HEK293 (cell line): ENCODE results near the gene ZBTB4.

Experiments used
- CTCF ChIA-PET: fragments of 350-600 bp; formaldehyde crosslinking; extraction: SDS; loops from one replicate; lab custom pipeline; 2021; ENCODE audit warnings: antibody characterized with exemption; lab: Yijun Ruan, JAX
- POLR2A ChIA-PET: fragments of 300-600 bp; formaldehyde crosslinking; extraction: SDS; loops from one replicate; lab custom pipeline; 2020; ENCODE audit warnings: antibody characterized with exemption, inconsistent platforms; lab: Yijun Ruan, JAX
- H3K27ac ChIP-seq: fragments of 200-500 bp; sonication (Bioruptor generic); 2 replicates; pipeline ENCODE4 v1.5.1; 2014; ENCODE audit warnings: low read depth, low read length, control low read depth, inconsistent platforms; ENCODE audit errors: extremely low read depth
- H3K36me3 ChIP-seq, 2 experiments: fragments of 200-500 bp in 1 of 2; sonication (Bioruptor generic) in 1 of 2; 1 replicate in 1 of 2; 2 replicates in 1 of 2; pipeline ENCODE4 v1.5.1; 2014 to 2017; ENCODE audit warnings: inconsistent platforms in 2 of 2, low read length in 2 of 2; ENCODE audit not compliant: control insufficient read depth in 2 of 2, insufficient read depth in 1 of 2
- H3K4me1 ChIP-seq: fragments of 200-500 bp; sonication (Bioruptor generic); 2 replicates; pipeline ENCODE4 v1.5.1; 2014; ENCODE audit warnings: mild to moderate bottlenecking, low read length, inconsistent platforms; ENCODE audit not compliant: control insufficient read depth, insufficient read depth
- H3K4me3 ChIP-seq: 2 replicates; pipeline ENCODE4 v1.5.1; 2011; ENCODE audit warnings: low read depth, mild to moderate bottlenecking, control low read depth, low read length, moderate library complexity
- H3K9me3 ChIP-seq: fragments of 200-500 bp; sonication (Bioruptor generic); 2 replicates; pipeline ENCODE4 v1.5.1; 2014; ENCODE audit warnings: low read depth, low read length, inconsistent platforms; ENCODE audit not compliant: control insufficient read depth, insufficient read depth
- BCL11A ChIP-seq: fragments of 450-650 bp; formaldehyde crosslinking; IDR thresholded peaks from 2 replicates; pipeline ENCODE4 v1.5.1; 2016; ENCODE audit warnings: low read depth, missing biosample characterization, missing genetic modification characterization
- KLF10 ChIP-seq: fragments of 450-650 bp; IDR thresholded peaks from 2 replicates; pipeline ENCODE4 v1.5.1; 2018; ENCODE audit warnings: missing biosample characterization, mild to moderate bottlenecking, missing genetic modification characterization
- MYNN ChIP-seq: fragments of 450-650 bp; formaldehyde crosslinking; IDR thresholded peaks from 2 replicates; pipeline ENCODE4 v1.5.1; 2016; ENCODE audit warnings: missing biosample characterization, missing genetic modification characterization, borderline replicate concordance
- TRIM28 ChIP-seq: IDR thresholded peaks from 2 replicates; pipeline ENCODE4 v1.6.1; 2011; ENCODE audit warnings: low read length, control low read depth, borderline replicate concordance
- YY1 ChIP-seq: fragments of 450-650 bp; formaldehyde crosslinking; IDR thresholded peaks from 2 replicates; pipeline ENCODE4 v1.5.1; 2018; ENCODE audit warnings: missing biosample characterization, missing genetic modification characterization
- ZBTB17 ChIP-seq: fragments of 450-650 bp; formaldehyde crosslinking; IDR thresholded peaks from 2 replicates; pipeline ENCODE4 v1.5.1; 2016; ENCODE audit warnings: missing biosample characterization, missing genetic modification characterization
- ZBTB20 ChIP-seq: fragments of 450-650 bp; formaldehyde crosslinking; IDR thresholded peaks from 2 replicates; pipeline ENCODE4 v1.5.1; 2016; ENCODE audit warnings: missing biosample characterization, missing genetic modification characterization
- ZNF133 ChIP-seq: fragments of 450-650 bp; formaldehyde crosslinking; IDR thresholded peaks from 2 replicates; pipeline ENCODE4 v1.5.1; 2016; ENCODE audit warnings: missing biosample characterization, missing genetic modification characterization
- ZNF140 ChIP-seq: fragments of 450-650 bp; formaldehyde crosslinking; IDR thresholded peaks from 2 replicates; pipeline ENCODE4 v1.5.1; 2016; ENCODE audit warnings: missing biosample characterization, missing genetic modification characterization
- ZNF433 ChIP-seq: fragments of 450-650 bp; formaldehyde crosslinking; IDR thresholded peaks from 2 replicates; pipeline ENCODE4 v1.5.1; 2016; ENCODE audit warnings: missing biosample characterization, missing genetic modification characterization, low read depth
- ZNF561 ChIP-seq: fragments of 450-650 bp; IDR thresholded peaks from 2 replicates; pipeline ENCODE4 v1.5.1; 2018; ENCODE audit warnings: missing biosample characterization, missing genetic modification characterization, borderline replicate concordance
- ZNF629 ChIP-seq: fragments of 450-650 bp; formaldehyde crosslinking; IDR thresholded peaks from 2 replicates; pipeline ENCODE4 v1.5.1; 2017; ENCODE audit warnings: missing biosample characterization, missing genetic modification characterization
- ZNF707 ChIP-seq: fragments of 450-650 bp; formaldehyde crosslinking; IDR thresholded peaks from 2 replicates; pipeline ENCODE4 v1.5.1; 2016; ENCODE audit warnings: missing biosample characterization, missing genetic modification characterization
- ZNF791 ChIP-seq: fragments of 450-650 bp; formaldehyde crosslinking; IDR thresholded peaks from 2 replicates; pipeline ENCODE4 v1.5.1; 2016; ENCODE audit warnings: missing biosample characterization, missing genetic modification characterization
- TF ChIP-seq, protein P1 (sequence below): fragments of 450-650 bp; formaldehyde crosslinking; IDR thresholded peaks from 2 replicates; pipeline ENCODE4; 2016; ENCODE audit warnings: missing biosample characterization, missing genetic modification characterization
- TF ChIP-seq, protein P2 (sequence below): fragments of 450-650 bp; formaldehyde crosslinking; IDR thresholded peaks from 2 replicates; pipeline ENCODE4 v1.5.1; 2016; ENCODE audit warnings: missing biosample characterization, missing genetic modification characterization
- TF ChIP-seq, protein P3 (sequence below): fragments of 450-650 bp; formaldehyde crosslinking; IDR thresholded peaks from 2 replicates; pipeline ENCODE4 v1.5.1; 2016; ENCODE audit warnings: missing biosample characterization, missing genetic modification characterization, borderline replicate concordance

ZBTB4 gene

DNA sequence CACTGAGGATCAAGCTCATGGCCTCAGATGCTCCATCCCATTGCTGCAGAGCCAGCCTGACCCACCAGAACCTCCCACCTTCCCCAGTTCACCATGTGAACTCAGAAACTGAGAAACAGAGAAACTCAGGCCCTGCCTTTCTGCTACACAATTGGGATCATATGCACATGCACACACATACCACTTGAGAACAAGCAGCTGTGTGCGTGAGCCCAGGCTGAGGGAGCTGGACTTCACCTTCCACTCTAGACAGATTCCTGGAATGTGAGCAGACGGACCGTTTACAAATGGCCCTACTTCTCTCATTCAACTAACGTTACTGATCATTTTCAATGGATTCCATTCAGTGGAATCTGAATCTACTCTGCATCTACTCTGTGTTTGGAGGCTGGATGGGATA, 55.8 kb downstream of the ZBTB4 start:
- TF ChIP-seq BCL11A (tag by site-specific recombination) (no peak), ZBTB17 (tag by site-specific recombination) (0 out of 2 replicates have a peak, but pooled peaks have one; percentile 12)
- Histone ChIP-seq H3K36me3 (peaks cover 0 to 2% of the 10 kb centered on the region in 2 experiments; a peak in 1 of 3 replicates), H3K4me3 (no peak overlapping the region), H3K27ac (no peak overlapping the region), H3K4me1 (no peaks in the 10 kb centered on the region), H3K9me3 (no peaks in the 10 kb centered on the region)
- ChIA-PET CTCF (interaction anchor here (0.7 to 1.8 kb wide), 3 partner anchors 11 to 163 kb away, joined by 4 to 9 read pairs (median 6); no protein-coding TSS in a partner anchor), POLR2A (interaction anchor here (0.7 to 1.0 kb wide), 3 partner anchors 12 to 19 kb away, joined by 3 to 4 read pairs (median 4); partner anchors contain the start of gene TMEM256)

DNA sequence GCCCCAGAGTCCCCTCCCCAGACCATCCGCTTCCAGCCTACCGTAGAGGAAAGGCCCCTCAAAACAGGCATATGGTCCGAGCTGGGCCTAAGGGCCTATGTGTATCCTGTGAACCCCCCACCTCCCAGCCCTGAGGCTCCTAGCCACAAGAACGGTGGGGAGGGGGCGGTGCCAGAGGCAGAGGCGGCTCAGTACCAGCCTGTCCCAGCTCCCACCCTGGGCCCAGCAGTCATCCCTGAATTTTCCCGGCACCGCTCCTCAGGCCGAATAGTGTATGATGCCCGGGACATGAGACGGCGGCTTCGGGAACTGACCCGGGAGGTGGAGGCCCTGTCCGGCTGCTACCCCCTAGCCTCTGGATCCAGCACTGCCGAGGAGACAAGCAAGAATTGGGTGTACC, 58.2 kb downstream of the ZBTB4 start:
- Histone ChIP-seq H3K36me3 (peaks cover 0 to 24% of the 10 kb centered on the region in 2 experiments; a peak in 1 of 3 replicates), H3K4me3 (no peak overlapping the region), H3K4me1 (no peaks in the 10 kb centered on the region), H3K27ac (no peak overlapping the region), H3K9me3 (no peaks in the 10 kb centered on the region)
- ChIA-PET POLR2A (interaction anchor here (1.1 to 1.3 kb wide), 2 partner anchors 13 to 17 kb away, joined by 4 to 6 read pairs; partner anchors contain the start of genes TMEM102 and TMEM256), CTCF (no interaction called here)
- TF ChIP-seq KLF10 (tag by site-specific recombination) = no peak
- TF ChIP-seq ZBTB17 (tag by site-specific recombination) = no peak
- TF ChIP-seq MYNN = no peak
- no peak for TF ChIP-seq ZNF707 (tag by site-specific recombination)
- TF ChIP-seq, protein P1, sequence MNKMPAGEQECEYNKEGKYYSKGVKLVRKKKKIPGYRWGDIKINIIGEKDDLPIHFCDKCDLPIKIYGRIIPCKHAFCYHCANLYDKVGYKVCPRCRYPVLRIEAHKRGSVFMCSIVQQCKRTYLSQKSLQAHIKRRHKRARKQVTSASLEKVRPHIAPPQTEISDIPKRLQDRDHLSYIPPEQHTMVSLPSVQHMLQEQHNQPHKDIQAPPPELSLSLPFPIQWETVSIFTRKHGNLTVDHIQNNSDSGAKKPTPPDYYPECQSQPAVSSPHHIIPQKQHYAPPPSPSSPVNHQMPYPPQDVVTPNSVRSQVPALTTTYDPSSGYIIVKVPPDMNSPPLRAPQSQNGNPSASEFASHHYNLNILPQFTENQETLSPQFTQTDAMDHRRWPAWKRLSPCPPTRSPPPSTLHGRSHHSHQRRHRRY (tag by site-specific recombination) = no peak
- no peak for TF ChIP-seq ZNF140 (tag by site-specific recombination)
- no peak for TF ChIP-seq ZNF791 (tag by site-specific recombination)
- TF ChIP-seq, protein P2, sequence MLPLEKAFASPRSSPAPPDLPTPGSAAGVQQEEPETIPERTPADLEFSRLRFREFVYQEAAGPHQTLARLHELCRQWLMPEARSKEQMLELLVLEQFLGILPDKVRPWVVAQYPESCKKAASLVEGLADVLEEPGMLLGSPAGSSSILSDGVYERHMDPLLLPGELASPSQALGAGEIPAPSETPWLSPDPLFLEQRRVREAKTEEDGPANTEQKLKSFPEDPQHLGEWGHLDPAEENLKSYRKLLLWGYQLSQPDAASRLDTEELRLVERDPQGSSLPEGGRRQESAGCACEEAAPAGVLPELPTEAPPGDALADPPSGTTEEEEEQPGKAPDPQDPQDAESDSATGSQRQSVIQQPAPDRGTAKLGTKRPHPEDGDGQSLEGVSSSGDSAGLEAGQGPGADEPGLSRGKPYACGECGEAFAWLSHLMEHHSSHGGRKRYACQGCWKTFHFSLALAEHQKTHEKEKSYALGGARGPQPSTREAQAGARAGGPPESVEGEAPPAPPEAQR = no peak
- no peak for TF ChIP-seq ZNF561
- no peak for TF ChIP-seq YY1
- no peak for TF ChIP-seq ZNF133 (tag by site-specific recombination)
- TF ChIP-seq ZBTB20 (tag by site-specific recombination) = no peak
- no peak for TF ChIP-seq ZNF629 (tag by site-specific recombination)
- no peak for TF ChIP-seq TRIM28
- TF ChIP-seq ZNF433 (tag by site-specific recombination) = no peak
- TF ChIP-seq, protein P3, sequence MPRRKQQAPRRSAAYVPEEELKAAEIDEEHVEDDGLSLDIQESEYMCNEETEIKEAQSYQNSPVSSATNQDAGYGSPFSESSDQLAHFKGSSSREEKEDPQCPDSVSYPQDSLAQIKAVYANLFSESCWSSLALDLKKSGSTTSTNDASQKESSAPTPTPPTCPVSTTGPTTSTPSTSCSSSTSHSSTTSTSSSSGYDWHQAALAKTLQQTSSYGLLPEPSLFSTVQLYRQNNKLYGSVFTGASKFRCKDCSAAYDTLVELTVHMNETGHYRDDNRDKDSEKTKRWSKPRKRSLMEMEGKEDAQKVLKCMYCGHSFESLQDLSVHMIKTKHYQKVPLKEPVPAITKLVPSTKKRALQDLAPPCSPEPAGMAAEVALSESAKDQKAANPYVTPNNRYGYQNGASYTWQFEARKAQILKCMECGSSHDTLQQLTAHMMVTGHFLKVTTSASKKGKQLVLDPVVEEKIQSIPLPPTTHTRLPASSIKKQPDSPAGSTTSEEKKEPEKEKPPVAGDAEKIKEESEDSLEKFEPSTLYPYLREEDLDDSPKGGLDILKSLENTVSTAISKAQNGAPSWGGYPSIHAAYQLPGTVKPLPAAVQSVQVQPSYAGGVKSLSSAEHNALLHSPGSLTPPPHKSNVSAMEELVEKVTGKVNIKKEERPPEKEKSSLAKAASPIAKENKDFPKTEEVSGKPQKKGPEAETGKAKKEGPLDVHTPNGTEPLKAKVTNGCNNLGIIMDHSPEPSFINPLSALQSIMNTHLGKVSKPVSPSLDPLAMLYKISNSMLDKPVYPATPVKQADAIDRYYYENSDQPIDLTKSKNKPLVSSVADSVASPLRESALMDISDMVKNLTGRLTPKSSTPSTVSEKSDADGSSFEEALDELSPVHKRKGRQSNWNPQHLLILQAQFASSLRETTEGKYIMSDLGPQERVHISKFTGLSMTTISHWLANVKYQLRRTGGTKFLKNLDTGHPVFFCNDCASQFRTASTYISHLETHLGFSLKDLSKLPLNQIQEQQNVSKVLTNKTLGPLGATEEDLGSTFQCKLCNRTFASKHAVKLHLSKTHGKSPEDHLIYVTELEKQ (tag by site-specific recombination) = no peak
